Measurements from ENCODE around the gene FOXE1.

The FOXE1 gene

DNA sequence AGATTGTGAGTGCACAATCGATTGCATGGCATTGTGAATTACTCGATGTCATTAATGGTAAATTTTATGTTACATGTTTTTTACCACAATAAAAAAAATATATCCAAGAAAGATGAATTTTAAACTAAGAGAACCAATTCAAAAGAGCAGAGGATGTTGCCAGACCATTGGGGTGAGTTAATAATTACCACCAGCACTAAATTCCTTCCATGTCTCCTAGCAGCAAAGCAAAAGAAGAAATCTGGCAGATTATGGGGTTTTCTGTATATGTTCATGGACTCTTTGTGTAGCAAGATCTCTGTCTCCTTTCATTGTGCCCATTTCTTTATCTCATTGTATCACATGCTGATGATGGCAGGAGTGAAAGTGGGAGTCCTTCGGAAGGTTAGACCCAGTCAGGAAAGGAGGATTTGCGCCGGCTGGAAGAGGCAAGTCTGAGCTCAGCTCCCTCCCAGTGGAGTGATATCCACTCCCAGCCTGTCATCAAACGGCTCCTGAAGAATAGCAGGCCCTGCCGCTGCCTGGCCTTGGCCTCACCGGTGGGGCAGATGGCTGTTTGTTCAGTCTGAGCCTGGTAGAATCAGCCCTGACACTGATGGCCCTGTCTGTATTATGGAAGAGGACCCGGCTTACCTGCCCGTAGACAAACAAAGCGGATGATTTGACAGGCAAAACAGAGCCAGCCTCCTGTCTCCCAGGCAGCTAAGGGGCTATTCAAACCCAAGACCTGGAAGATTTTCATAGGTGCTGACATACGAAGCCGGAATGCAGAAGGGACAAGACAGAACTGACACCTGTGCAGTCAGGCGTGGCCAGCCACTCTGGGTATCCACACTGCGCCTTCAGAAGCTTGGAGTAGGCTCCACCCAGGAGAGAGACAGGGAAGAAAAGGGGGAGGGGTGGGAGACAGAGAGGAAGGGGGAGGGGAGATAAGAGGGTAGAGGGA is 21.9 kb upstream of the FOXE1 start:
- Histone ChIP-seq H3K27ac (no peak overlapping the region), H2AFZ (ENCODE audit: low read depth) (no peak overlapping the region), H4K20me1 (ENCODE audit: insufficient read depth) (no peaks in the 10 kb centered on the region), H3K79me2 (ENCODE audit: insufficient read depth, low read depth) (no peaks in the 10 kb centered on the region), H3K4me3 (IDR thresholded peaks at IDR 0.05; ENCODE audit: insufficient read depth, low read depth, low read length) (no peak overlapping the region), H3K9ac (no peak overlapping the region), H3K4me2 (no peak overlapping the region), H3K36me3 (ENCODE audit: insufficient read depth) (no peaks in the 10 kb centered on the region), H3K27me3 (ENCODE audit: insufficient read depth, low read depth) (no peaks in the 10 kb centered on the region), H3K4me1 (ENCODE audit: low read depth, poor library complexity, severe bottlenecking) (no peaks in the 10 kb centered on the region)
- TF ChIP-seq, protein P1, sequence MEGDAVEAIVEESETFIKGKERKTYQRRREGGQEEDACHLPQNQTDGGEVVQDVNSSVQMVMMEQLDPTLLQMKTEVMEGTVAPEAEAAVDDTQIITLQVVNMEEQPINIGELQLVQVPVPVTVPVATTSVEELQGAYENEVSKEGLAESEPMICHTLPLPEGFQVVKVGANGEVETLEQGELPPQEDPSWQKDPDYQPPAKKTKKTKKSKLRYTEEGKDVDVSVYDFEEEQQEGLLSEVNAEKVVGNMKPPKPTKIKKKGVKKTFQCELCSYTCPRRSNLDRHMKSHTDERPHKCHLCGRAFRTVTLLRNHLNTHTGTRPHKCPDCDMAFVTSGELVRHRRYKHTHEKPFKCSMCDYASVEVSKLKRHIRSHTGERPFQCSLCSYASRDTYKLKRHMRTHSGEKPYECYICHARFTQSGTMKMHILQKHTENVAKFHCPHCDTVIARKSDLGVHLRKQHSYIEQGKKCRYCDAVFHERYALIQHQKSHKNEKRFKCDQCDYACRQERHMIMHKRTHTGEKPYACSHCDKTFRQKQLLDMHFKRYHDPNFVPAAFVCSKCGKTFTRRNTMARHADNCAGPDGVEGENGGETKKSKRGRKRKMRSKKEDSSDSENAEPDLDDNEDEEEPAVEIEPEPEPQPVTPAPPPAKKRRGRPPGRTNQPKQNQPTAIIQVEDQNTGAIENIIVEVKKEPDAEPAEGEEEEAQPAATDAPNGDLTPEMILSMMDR (conservative IDR thresholded peaks at IDR 0.05; ENCODE audit: low read depth, low read length): no peak

DNA sequence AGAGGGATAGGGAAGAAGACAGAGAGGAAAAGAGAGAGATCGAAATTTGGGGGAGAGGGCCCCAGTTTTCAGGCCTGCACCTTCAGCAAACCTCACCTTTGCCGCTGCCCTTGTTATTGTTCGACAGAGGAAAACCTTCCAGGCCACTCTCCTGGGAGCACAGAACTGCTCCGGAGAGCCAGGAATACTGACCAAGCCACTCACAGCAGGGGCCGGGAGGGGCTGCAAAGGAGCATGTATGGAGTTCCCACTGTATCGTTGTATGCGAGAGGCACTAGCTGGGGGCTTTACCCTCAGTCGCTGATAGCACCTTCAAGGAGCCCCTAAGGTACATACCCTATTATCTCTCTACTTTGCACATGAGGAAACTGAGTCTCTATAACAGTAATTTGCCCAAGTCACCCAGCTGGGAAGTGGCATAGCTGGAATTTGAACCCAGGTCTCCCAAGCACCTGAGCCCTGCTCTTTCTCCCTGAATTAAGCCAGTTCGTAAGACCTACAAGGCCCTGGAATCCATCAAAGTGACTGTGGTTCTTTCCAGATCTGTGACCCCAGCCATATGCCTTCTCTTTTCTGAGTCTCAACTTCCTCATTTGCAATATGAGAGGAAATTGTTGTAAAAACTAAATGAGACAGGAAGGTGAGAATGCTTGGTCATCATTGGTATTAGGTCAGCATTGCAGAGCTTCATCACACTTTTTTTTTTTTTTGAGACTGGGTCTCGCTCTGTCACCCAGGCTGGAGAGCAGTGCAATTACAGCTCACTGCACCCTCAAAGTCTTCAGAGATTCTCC is 21.0 kb upstream of the FOXE1 start:
- Histone ChIP-seq H2AFZ (ENCODE audit: low read depth) (no peak overlapping the region), H3K9ac (no peak overlapping the region), H3K79me2 (ENCODE audit: insufficient read depth, low read depth) (no peaks in the 10 kb centered on the region), H4K20me1 (ENCODE audit: insufficient read depth) (no peaks in the 10 kb centered on the region), H3K27ac (no peak overlapping the region), H3K4me3 (IDR thresholded peaks at IDR 0.05; ENCODE audit: insufficient read depth, low read depth, low read length) (no peak overlapping the region), H3K4me1 (ENCODE audit: low read depth, poor library complexity, severe bottlenecking) (no peaks in the 10 kb centered on the region), H3K4me2 (no peak overlapping the region), H3K36me3 (ENCODE audit: insufficient read depth) (no peaks in the 10 kb centered on the region), H3K27me3 (ENCODE audit: insufficient read depth, low read depth) (no peaks in the 10 kb centered on the region)
- TF ChIP-seq, protein P1 (conservative IDR thresholded peaks at IDR 0.05; ENCODE audit: low read depth, low read length): no peak

DNA sequence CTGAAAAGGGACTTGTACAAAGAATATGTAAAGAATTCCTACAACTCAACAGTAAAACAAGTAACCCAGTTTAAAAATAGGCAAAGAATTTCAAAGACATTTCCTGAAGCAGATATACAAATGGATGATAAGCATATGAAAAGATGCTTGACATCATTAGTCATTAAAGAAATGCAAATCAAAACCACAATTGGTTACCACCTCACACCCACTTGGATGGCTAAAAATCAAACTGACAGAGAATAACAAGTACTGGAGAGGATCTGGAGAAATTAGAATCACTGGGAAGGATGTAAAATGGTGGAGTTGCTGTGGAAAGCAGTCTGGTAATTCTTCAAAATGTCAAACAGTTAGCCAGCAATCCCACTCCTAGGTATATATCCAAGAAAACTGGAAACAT is 12.5 kb upstream of the FOXE1 start:
- TF ChIP-seq, protein P1 (conservative IDR thresholded peaks at IDR 0.05; ENCODE audit: low read depth, low read length): no peak
- Histone ChIP-seq H4K20me1 (ENCODE audit: insufficient read depth) (no peaks in the 10 kb centered on the region), H3K79me2 (ENCODE audit: insufficient read depth, low read depth) (no peaks in the 10 kb centered on the region), H3K4me1 (ENCODE audit: low read depth, poor library complexity, severe bottlenecking) (no peaks in the 10 kb centered on the region), H3K27ac (no peak overlapping the region), H2AFZ (ENCODE audit: low read depth) (no peak overlapping the region), H3K36me3 (ENCODE audit: insufficient read depth) (no peaks in the 10 kb centered on the region), H3K9ac (no peak overlapping the region), H3K4me3 (IDR thresholded peaks at IDR 0.05; ENCODE audit: insufficient read depth, low read depth, low read length) (no peak overlapping the region), H3K27me3 (ENCODE audit: insufficient read depth, low read depth) (no peaks in the 10 kb centered on the region), H3K4me2 (no peak overlapping the region)

DNA sequence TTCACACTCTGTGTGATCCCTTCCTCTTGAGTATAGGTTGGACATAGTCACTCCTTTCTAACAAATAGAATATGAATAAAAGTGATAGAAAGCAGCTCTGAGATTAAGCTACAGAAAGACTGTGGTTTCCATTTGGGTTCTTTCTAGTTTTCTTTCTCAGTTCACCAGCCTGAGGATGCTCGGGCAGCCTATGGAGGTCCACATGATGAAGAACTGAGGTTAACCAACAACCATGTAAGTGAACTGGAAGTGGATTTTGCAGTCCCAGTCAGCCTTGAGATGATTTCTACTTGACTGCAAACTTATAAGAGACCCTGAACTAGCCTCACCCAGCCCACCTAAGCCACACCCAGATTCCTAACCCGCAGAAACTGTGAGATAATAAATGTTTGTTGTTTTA is 10.1 kb upstream of the FOXE1 start:
- Histone ChIP-seq H3K36me3 (ENCODE audit: insufficient read depth) (no peaks in the 10 kb centered on the region), H2AFZ (ENCODE audit: low read depth) (no peak overlapping the region), H3K27ac (no peak overlapping the region), H3K4me2 (no peak overlapping the region), H3K27me3 (ENCODE audit: insufficient read depth, low read depth) (no peaks in the 10 kb centered on the region), H3K4me3 (IDR thresholded peaks at IDR 0.05; ENCODE audit: insufficient read depth, low read depth, low read length) (no peak overlapping the region), H3K4me1 (ENCODE audit: low read depth, poor library complexity, severe bottlenecking) (no peaks in the 10 kb centered on the region), H4K20me1 (ENCODE audit: insufficient read depth) (no peaks in the 10 kb centered on the region), H3K9ac (no peak overlapping the region), H3K79me2 (ENCODE audit: insufficient read depth, low read depth) (no peaks in the 10 kb centered on the region)
- TF ChIP-seq, protein P1 (conservative IDR thresholded peaks at IDR 0.05; ENCODE audit: low read depth, low read length): no peak
